GM19238 (cell line): ENCODE results near the gene KCNIP4.

Experiments
- DNase-seq: peaks from one replicate; pipeline ENCODE4 v3.0.0; 2011; ENCODE audit warnings: low spot score; ENCODE audit not compliant: insufficient read length

Gene KCNIP4

DNA sequence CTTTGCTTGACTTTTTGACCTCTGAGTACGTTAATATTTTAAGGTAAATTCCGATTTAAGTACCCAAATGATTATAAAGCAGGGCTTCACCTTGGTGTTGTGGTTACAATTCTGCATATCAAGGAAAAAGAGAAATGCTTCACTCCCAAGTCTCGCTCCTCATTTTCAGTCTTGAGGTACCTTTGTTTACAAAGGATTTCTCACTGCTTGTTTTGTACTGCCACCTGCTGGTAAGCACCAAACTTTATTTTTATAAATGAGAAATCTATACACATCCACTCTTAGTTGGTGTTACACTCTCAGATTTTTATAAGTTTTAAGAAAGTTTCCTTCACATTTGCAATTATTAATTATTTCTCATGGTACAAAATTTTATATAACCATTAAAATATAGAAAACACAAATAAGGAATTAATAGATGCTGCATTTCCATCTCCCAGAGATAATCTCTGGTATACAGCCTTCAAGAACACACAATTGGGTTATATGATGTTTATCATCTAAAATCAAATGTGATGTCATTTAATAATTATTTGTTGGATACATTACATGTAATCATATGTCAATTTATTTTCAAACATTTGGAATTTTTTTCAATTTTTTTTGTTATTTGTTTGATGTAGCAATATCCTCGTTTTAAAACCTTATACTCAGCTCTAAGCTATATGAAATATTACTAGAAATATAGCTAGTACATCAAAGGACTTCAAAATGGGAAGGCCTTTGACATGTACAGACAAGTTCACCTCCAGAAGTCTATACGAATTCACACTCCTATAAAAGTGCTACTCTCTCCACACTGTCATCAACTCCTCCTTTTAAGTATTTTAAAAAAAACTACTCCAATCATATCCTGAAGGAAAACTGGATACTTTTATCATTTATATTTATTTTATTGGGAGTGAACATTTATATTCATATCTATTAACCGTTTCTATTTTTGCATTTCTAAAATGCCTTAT, 179.9 kb downstream of the KCNIP4 start:
- no peak for DNase-seq

DNA sequence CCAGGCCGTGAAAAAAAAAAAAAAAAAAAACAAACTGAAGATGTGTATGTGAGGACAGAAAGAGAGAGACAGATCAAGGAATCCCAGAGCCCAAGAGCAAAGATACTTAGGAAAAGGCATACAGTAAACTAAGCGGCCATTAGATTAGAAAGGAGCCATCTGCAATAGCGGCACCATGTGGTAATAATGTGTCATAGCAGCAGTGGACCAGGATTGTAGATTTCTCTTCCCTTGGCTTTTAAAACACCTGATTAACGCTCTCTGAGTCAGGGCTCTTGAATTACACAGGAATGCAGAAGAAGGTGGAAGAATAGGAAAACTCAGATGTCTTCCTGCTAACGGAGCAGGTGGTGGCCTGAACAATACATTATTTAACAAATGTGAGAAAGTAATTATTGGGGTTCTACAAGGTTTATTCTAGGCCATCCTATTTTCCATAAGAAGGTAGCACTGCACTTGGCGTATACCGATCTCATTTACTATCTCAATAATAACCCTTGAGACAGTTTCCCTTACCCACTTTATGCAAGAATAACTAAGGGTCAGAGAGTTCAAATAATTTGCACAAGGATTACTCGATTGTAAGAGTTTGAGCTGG, 182.7 kb downstream of the KCNIP4 start:
- DNase-seq, result no peak

DNA sequence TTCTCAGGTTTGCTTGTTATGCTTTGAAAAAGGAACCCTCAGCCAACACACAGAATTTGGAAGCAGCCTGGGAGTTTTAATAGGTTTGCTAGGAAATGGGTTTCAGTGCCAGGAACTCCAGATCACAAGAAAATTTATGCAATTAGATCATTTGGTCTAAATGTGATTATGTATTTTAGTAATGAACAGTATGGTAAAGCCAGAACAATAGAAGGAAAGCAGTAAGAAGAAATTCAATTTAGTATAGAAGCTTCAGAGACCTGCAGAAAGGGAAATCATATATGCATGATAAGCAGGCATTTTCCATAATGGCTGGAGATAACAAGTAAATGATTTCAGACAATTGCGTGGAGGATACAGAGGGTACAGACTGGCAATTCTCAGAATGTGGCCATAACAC, 184.7 kb downstream of the KCNIP4 start:
- DNase-seq, result no peak

DNA sequence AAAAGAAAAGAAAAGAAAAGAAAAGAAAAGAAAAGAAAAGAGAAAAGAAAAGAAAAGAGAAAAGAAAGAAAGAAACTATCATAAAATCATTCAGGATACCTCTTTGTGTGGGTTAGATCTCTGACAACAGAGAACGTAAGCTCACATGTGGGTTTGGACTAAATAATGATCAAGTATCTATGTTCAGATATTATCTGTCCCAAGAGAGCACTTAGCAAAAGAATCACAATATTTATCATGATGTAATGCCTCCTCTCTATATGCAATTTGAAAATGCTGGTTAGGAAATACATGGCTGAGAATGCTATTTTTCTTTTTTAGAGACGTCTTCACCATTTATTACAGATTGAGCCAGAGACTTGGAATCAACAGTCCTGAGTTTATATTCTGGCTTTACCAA, 191.3 kb downstream of the KCNIP4 start:
- DNase-seq, result no peak

DNA sequence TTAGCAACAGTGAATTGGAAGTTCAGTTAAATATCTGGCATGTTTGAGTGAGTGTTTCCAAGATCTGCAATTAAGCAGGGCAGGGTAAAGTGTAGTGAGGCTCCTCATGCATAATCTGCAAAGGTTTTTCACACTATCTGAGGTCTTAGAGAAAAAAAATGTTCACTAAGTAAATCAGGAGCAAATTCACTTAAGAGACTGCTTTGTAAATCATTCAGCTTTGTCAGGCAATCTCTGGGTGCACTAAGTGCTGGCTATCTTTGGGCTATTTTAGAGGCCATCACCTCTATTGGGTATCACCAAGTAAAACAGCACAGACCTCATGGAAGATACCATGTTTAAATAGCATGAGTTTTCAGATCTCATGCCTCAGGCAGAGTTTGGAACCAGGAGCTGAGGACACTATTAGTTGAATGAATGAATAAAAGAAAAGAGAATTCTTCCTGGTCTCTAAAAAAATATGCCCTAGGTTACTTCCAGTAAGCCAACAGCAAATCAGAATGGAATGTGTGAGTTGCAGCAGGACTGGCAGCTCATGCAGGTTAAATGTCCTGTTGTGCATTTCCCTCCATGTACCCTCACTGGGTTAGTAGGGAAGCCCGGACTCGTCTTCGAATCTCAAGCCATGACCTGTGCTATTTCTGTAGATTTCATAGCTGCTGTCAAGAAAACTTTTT, 195.3 kb downstream of the KCNIP4 start:
- DNase-seq, result no peak

DNA sequence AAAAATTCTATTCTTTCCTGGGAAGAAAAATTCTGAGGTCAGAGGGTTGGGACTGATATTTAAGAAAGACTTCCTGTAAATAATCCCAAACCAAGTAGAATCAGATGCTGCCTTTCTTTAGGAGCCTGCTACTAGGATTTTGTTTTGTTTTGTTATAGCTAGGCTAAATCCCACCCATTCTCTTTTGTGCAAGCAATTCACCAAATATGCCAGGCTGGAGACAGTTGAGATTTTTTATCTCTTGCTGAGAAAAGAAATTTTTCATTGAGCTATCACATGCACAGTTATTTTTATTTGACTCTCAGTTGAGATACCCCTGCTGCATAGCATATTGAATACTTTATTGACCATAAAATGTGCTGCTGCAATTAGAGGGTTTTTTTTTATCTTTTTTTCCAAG, 196.0 kb downstream of the KCNIP4 start:
- DNase-seq, result no peak

DNA sequence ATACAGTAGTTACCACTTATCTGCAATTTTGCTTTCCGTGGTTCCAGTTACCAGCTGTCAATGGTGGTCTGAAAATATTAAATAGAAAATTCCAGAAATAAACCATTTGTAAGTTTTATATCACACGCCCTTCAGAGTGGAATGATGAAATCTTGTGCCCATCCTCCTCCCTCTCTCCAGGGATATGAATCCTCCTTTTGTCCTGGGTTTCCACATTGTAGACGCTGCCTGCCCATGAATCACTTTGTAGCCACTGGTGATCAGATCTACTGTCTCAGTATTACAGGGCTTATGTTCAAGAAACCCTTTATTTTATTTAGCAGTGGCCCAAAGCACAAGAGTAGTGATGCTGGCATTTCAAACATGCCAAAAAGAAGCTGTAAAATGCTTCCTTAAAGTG, 198.6 kb downstream of the KCNIP4 start:
- no peak for DNase-seq

DNA sequence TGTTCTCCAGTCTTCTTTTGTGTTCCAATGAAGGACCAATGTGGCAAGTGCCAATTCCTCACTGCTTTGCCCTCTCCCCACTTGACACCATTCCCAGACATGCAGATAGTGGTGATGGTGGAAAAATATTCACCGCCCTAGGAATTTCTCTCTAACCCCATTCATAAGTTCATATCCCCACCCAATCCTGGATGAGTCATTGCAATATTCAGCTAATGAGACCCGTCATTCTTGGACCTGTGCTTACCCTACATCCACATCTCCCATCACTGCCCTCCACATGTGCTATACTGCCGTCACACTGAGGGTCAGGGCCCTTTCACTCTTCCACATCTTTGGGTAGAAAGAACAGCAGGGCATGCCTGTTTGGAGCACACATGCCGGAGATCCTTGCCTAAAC, 199.2 kb downstream of the KCNIP4 start:
- DNase-seq, result no peak

DNA sequence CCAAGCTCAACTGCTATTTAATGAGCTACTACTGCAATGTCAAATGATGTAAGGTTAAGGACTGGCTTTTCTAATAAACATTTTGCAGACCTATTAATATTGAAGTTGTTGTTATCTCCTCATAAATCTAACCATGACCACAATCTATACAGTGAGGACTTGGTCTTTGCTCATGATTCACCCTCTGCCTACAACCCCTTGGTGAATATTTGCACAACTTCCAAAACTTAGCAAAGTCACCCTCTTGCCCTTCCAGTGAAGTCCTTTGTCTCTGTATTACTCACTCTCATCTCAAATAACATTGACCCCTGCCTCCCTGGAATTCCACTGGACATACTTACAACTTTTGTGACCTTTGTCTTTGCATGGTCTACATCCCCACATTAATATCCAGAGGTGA, 204.5 kb downstream of the KCNIP4 start:
- DNase-seq, result no peak

DNA sequence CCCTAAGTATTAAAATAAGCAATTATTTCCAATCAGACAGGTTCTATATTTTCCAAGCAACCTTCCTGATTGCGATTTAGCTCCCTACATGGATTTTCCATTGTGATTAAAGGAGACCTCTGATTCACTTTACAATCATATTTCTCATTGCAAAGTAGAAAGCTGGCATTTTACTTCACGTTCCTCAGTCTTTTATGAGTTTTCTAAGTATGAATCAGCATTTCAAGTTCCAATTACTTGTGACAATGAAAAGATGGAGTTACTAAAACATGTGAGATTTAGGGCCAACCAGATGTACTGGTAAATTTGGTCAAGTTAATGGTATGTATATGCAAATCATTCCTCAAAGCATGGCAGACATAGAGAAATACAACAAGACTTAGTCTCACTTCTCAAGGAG, 206.2 kb downstream of the KCNIP4 start:
- no peak for DNase-seq

DNA sequence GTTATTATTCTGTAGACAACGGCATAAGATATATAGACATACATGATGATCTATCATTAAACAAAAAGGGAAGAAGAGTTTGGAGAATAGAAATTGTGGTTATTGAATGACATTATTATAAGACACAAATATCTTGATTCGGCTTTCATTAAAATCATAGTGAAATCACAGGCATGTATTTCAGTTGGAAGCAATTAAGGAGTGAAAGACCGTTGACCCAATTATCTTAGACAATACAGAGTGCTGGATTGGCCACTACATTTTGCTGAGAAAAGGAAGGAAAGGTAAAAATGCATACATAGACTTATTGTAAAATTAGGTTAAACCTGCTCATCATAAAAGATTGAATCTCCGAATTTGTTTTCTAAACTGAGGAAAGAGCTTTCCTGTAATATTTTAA, 209.8 kb downstream of the KCNIP4 start:
- DNase-seq, result no peak

DNA sequence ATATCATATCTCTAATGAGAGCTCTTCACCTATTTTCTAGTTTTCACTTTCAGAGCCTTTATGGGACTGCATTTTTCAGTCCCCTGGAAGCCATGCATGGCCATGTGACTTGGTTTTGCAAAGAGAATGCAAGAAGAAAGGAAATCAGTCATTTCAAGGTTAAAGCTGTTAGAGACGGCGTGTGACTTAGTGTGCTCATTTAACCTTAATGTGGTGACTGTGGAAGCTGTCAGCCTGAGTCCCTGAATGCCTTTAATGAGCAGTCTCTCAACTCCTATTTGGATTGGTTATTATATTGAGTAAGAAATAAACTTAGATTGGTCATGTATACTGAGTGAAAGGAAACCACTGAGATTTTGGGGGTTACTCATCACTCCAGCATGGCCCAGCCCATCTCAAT, 212.7 kb downstream of the KCNIP4 start:
- no peak for DNase-seq

DNA sequence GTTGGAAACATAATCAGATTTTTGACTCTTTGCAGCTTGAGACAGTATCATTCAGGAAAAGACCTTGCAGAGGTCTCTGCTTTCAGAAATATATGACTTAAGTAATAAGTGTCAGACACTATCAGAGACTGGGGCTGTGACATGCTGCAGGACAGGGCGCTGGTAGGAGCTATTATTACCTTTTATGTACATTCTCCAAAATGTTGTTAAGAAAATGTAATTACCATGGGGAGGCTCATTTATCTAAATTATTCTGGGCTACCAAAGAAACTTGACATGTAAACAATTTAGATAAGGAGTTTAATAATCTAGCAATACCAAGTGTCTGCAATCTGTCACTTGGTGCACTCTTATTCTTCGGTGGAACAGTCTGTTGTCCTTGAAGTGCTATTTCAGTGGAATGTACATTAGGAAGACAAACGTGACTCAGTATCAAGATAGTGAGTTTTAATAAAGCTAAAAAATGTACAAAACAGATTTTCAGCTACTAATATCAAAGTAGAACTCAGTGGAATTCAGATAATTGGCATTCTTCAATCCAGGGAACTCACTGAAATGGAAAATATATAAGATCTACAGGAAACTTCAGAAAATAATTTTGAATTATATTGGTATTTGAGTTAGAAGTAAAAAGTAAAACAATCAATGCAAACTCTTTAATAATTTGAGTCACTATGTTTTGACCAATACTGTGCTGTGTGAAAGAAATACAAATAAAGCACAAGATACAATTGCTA, 214.5 kb downstream of the KCNIP4 start:
- no peak for DNase-seq

DNA sequence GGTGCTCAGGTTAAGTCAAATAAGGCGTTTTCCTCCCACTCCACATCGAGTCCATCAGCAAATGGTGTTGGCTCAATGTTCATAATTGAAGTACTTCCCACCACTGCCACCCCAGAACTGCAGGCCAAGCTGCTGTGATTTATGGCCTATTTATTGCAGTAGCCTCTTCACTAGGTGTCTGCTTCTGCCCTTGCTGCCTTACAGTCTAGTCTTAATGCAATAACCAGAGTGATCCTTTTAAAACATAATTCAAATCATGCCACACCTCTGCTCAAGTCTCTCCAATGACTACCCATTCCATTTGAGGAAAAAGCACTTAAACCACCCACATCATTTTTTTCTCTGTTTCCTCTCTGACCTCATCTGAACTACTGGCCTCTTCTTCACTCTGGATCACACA, 220.3 kb downstream of the KCNIP4 start:
- DNase-seq, result no peak

DNA sequence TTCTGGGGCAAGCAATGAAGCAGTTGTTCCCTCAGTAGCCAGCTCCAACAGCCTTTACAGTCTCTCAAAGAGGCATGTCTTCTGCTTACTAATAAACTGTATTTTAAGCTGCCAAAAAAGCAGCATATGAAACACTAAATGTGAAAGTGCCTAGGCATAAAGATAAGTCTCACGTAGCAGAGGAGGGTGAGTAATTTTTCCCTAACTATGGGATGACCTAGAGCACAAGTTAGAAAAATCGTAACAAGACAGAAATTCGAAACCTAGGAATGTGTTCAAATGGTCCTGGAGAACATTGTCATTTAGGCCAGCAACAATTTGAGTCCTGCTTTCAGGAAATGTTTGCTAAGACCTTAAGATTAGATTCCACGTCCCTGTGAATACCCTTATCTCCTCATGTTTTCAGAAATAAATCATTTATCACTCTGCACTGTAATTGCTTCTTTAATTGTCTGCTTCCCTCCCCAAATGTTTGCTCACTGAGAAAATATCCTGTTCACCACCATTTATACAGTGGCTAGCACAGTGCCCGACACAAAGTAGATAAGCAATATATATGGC, 222.2 kb downstream of the KCNIP4 start:
- DNase-seq, result no peak

DNA sequence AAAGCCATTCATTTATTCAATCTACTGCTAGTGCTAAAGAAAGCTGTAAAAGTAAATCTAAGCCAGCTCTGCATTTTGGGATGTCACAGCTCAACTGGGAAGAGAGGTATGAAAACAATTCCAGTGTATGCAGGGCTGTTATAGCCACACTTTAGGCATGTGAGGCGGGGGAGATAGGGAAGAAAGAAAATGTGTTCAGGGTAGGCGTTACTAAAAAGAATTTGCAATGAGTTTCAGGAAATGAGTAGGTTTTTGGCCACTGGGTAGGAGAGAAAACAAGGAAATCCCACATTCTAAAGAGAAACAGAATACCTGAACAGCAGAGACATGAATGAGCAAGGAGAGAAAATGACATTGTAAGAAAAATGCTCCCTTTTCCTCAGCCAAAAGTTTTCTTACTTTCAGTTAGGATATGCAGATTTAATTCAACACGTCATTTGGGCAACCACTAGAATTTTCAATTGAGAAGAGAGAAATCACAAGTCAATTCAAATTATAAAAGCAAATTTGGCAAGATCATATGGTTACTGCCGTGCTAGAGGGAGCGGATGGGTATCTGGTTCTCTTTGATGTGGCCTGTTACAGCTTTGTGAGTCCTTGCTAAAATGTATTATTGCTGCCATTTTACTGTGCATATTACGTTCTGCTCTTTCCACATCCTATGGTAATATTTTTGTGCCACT, 226.3 kb downstream of the KCNIP4 start:
- DNase-seq, result no peak

DNA sequence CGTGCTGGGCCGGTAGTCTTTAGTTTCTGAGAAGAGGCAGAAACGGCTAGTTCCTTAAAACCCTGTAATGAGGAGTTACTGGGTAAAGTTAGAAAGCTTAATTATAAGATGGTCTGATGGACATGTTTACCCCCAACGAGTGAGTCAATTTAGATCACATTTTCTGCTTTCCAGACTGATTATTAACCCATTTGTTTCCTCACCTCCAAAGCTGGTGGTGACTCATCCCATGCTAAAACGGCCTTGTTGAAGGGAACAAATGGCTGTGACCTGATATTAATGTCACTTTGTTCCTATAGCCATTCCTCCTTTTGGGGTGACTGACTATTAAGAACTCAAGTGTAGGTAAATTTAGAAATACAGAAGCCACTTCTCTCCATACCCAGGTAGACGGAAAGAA, 232.0 kb downstream of the KCNIP4 start:
- no peak for DNase-seq

DNA sequence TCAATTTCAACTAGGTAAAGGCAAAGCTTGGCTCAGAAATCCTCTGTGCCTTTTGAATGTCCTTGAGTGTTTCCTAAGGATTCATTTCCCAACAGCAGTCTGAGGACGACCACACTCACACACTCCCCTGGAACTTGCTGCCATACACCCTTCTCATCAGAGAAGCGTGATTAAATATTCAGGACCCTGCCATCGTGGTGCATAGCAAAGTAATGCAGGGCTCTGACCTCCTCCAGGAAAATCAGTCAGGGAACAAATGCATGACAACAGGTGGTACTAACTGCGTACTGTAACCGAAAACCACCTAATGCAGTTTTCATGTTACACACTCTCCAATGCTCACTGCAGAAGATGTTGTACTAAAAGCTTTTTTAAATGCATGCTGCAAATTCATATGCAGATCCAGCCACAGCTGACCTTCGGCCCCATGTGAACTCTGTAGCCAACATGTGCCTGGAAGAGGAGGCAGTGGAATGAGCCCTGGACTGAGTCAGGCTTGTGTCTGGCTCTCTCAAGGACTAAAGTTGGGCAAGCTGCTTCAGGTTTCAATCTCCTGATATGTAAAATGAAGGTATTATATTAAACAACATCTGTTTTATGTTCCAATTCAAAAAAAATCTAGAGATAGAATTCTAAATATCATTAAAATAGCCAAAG, 238.3 kb downstream of the KCNIP4 start:
- DNase-seq, result no peak

DNA sequence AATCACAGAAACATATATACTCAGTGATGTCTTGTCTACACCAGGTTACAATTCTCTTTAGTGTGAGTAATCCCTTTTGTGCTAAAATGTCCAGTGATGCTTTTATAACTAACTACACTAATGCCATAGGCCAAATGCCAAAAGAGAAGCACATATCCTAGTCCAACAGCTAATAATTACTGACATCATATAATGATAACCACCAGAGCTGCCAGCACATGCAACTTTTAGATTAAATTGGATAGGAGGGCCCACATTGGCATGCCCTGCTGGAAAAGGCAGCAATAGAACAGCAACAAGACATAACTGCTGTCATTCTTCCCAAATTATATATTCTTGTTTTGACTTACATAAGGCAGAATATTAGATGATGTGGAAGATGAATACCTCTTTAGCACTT, 238.8 kb downstream of the KCNIP4 start:
- DNase-seq, result no peak

DNA sequence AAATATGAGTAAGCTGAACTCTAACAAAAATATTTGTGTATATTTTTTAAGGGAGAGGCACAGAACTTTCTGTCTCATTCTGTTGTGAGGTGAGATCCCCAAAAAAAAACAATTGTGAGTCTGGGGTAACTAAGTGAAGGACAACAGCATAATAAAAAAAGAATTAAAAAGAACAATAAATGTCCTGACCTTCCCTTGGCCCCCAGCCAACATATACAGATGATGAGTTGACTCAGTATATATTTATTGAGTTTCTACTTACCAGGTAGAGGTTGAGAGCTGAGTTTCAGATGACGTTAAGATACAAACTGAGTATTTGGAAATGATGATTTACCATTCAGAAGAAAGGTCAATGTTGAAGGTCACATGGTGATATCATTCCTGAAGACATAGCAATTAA, 239.5 kb downstream of the KCNIP4 start:
- no peak for DNase-seq
